UCSD-AML1 (cell line): ENCODE data around the gene ZCCHC24.

ENCODE experiments used
- DNase-seq: peaks from one replicate; lab custom pipeline; 2025; ENCODE audit not compliant: unreplicated experiment; lab: John Stamatoyannopoulos, UW

Gene ZCCHC24

DNA sequence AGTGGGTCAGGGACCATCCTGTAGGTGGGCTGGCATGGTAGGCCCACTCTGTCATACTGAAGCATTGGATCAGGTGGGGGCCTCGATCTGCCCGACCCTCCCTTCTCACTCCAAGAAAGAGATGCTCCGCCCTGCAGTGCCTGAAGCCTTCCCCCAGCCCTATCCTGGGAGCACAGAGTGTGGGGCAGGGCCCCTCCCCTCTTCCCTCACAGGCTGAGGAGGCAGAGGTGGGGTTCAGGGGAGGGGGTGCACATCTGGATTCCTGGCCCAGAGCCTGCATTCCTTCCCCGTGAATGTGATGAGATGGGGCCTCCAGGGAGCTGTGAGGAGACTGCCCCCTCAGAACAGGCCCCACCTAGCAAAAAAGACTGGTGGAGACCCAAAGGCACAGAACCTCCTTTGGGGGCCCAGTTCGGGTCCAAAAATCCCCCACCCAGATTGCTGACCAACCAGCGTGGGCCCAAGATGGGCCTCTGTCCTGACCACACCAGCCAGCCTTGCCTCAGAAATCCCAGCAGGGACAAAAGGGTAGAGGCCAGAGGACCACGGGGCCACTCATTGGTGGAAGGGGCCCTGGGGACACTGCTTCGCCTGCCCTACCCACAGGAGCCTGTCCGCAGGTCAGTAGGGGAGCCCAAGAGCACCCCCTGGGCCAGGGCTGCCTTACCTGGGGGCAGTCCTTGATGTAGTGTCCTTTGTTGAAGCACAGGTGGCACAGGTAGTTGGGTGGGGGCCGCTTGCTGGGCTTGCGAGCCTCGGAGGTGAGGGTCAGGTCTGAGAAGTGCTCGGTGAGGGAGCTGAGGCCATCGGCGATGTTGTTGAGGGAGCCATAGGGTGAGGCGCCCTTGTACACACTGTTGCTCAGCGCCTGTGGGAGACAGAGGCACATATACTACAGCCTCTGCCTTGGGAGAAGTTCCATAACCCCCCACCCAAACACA, 13.3 kb downstream of the ZCCHC24 start:
- DNase-seq, result no peak

DNA sequence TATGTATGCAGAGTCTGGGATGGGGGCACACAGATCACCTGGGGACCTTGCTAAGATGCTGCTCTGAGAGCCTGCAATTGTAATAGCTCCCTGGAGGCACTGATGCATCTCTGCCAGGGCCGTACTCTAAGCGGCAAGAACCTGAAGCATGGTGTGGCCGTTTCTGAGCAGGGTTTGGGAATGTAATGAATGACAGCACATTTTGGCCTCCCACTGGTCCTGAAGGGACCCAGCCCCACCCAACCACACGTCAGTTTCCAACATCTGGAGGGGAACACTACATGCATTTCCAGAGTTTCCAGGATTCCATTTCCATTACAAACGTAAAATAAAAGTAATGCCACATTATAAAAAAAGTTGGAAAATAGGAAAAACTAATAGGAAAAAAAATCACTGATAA, 14.0 kb downstream of the ZCCHC24 start:
- DNase-seq, result no peak

DNA sequence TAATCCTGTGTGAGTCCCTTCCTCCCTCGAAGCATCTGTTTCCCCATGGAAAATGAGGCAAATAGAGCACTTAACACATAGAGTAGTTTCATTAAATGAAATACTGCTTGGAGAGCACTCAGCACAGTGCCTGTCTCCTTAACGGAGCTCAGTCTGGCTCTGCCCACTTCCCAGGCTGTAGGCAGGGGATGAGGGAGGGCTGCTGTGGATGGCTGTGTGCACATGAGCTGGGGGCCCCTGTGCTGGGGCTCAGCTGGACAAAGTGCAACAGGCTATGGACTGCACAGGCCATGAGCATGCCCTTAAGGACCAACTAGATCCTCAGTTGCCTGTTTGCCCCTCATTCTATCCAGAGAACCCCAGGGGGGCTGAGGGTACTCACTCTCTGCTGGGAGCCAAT, 14.5 kb downstream of the ZCCHC24 start:
- no peak for DNase-seq

DNA sequence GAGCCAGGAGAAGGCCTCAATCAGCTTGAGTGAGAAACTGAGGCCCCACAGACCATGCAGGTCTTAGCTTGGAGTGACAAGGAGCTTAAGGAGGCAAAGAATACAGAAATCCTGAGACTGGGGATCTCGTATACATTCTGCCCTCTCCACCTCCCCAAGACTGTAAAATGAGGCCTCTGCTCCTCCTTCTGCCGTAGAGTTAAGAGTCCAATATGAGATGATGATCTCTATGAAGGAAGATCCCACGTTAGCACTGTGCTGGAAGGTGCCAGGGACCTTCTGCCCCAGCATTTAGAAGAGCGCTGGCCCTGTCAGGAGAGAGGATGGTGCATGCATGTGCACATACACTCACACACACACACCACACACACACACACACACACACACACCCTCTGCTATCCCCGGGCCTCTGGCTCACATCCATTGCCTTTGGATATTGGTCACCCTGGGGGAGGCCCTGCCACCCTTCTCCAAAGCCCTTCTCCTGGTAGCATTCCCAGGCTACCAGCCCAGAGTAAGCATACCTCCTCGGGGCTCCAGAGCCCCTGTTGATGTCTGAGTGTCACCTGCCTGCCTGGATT, 15.0 kb downstream of the ZCCHC24 start:
- no peak for DNase-seq

DNA sequence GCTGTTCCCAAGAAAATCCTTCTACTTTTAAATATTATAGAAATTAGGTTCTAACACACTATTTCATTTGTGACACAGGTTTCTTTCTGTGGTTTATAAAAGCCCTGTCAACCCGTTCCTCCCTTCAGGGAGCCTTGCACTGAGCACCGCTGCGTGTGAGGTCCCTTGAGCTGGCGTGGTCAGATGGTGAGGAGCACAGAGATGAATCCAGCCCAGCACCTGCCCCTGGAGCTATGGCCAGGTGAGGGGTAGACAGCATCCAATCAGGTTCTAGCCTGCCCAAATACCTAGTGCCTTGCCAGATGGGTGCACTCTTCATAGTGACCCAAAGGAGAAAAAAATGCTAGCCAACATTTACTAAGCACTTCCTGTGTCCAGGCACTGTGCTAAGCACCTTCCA, 15.7 kb downstream of the ZCCHC24 start:
- no peak for DNase-seq

DNA sequence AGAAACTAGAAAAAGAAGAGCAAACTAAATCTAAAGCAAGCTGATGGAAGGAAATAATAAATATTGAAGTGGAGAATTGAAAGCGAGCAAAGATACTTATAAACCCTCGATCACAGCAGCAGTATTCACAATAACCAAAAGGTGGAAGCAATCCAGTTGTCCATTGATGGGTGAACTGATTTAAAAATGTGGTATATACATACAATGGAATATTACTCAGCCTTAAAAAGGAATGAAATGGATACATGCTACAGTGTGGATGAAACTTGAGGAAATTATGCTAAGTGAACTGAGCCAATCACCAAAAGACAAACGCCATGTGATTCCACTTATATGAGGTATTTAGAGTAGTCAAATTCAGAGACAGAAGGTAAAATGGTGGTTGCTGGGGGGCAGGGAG, 17.5 kb downstream of the ZCCHC24 start:
- DNase-seq, result no peak

DNA sequence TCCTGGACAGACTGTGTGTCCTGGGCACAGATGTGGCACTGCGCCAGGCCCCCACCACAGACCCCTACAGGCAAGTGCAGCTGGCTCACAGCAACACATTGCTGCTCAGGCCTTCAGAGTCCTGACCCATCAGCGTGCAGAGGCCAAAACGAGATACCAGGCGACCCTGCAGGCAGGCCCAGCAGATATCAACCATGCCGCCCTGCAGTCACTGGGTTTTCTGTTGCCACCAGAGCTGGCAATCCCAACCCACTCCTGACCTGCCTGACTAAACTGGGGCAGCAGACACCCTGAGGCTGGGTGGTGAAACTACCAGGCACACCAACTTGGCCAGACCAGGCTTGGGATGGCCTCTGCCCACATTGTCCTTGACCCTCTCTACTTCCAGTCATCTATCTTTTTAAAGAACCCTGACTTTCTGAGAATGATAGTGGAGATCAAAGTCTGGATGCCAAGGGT, 20.3 kb downstream of the ZCCHC24 start:
- DNase-seq, result no peak

DNA sequence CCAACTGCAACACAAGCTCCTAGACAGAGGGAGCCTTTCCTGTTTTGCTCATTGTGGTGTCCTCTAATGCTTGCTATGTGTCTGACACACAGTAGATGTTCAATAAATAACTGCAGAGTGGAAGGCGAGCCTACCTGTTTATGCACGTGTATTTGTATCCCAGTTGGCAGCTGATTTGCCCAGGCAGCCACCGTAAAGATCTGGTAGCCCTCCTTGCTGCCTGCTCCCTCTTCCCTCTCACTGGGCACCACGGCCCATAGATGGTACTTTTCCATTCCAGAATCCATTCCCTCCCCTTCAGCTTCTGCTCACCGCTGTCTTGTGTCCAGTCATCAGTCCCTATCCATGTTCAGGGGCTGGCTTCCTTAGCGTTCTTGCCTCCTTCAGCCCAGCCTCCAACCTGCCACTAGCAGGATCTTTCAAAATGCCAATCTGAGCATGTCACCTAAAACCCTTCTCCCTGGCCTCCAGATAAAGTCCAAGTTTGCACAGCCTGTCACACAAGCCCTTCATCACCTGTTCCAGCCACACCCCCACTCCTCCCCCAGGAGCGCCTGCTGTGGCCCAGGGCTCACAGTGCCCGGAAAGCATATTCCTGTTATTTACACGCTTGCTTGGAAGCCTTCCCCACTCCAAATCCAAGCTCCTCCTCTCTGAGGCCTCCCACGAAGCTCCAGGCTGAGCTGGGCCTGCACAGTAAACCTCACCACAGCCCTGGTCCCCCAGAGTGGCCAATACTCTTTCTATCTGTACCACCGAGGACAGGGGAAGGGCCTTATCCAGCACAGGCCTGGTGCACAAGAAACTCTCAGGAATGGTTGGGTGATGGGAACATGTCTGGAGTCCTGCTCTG, 21.0 kb downstream of the ZCCHC24 start:
- DNase-seq, result no peak

DNA sequence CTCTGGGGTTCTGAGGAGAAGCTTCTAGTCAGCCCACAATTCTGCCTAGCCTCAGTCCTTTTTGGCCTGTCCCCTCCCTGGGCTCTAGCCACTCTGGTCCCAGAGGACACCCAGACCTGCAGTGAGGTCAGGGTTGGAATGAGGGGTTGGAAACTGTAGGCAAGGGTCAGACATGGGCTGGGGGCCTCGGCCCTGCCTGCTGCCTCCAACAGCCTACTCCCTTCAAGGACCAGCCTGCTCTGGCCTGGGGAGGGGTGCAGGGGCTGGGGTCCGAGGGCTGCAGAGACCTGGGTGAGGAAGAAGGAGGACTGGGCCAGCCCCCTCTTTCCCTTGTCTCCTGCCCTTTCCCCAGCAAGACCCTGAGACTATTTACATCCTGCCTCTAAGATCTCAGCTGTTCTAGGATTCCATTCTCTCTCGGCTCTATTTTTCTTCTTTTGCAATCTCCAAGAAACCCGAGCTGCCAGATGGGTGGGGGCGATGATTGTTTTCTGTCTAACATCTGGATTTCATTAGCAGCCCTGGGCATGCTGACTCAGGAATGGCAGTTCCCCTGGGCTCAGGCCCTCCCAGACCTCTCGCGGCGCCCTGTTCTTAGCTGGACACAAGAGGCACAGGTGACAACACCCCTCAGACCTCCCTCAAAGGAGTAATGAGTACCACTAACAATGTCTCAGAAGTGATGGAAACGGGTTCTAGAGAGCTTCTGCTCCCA, 23.1 kb downstream of the ZCCHC24 start:
- DNase-seq, result no peak

DNA sequence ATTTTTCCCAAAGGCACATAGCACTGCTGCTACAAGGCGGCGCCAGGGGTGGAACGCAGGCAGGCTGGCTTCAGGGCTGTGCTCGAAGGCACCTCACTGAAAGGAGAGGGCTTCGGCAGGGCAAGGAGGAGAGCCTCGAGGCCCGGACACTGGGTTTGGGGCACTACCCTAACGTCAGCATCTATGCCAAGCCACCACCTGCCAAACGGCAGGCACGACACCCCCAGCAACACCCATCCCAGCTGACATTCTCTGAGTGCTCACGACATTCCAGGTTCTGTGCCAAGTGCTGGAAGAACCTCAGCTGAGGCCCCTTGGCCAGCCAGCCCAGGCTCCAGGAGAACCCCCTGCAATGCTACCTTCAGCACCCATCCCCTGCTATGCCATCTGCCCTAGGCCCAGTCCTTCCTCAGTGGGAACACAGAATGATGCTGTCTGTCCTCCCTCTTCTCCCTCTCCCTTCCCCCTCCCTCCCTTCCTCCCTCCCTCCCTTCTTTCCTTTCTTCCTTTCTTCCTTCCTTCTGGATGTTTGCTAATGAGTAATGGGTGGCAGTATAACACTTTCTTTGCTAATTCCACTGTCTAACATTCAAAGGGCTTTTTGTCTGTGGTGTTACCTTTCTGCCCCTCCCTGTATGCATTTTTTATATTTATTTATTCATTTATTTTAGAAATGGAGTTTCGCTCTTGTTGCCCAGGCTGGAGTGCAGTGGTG, 24.3 kb downstream of the ZCCHC24 start:
- DNase-seq, result no peak

DNA sequence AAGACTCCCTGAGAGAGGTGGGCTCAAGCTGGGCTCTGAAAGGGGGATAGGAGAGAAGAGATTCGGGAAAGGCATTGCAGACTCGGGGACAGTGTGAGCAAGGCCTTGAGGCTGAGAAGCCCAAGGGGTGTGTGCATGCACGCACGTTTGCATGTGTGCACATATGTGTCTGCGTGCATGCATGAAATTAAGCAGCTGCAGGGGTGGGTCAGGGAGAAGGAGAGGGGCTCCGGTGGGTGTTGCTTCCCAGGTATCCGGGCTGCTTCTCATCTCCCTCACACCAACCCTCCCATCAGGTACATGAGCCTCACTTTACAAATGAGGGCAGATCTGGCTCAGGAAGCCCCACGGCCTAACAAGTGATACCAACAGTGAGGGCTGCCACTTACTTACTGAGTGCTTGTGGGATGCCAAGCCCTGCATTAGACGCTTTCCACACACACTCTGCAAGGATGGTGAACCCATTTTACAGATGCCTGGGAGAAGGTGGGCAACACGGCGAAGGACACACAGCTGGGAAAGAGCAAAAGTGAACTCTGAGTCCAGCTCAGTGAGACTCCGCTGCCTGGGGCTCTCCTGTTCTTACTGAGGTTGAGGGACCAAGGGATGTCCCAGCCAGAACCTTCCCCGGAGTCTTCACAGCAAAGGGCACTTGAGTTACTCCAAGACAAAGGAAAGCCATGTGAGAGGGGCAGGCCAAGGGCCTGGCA, 26.4 kb downstream of the ZCCHC24 start:
- no peak for DNase-seq

DNA sequence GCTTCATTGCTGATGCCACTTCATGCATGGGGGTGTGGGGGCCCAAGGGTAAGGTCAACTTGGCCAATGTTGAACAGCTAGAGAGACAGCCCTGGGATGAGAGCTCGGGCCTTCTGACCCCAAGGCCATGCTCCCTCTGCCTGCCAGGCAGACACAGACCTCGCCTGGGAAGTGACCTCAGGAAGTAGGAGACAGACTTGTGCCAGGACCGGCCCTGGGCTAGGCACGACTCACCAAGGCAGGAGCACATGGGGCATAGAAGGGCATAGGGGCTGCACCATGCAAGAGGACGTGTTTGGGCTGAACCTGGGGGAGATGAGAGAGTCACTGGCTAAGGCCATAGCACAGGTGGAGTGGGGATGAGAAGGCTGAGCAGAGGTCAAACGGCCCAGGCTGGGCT, 27.1 kb downstream of the ZCCHC24 start:
- no peak for DNase-seq

DNA sequence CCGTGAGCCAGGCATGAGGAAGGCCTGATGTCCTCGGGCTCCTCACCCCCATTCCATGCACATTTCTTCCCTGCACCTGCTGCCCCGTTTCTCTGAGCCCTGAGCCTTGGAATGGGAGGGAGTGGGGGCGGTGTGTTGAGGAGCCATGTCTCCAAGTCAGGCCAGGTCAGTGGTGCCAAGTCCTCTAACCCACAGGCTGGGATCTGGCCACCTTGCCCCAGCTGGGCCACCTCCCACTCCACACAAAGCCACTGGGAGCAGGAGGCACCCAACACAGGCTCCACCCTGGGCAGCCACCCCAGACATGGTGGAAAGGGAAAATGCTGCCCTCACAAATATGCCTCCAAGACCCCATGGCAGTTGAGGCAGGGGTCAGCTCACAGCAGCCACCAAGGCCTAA, 27.7 kb downstream of the ZCCHC24 start:
- no peak for DNase-seq

DNA sequence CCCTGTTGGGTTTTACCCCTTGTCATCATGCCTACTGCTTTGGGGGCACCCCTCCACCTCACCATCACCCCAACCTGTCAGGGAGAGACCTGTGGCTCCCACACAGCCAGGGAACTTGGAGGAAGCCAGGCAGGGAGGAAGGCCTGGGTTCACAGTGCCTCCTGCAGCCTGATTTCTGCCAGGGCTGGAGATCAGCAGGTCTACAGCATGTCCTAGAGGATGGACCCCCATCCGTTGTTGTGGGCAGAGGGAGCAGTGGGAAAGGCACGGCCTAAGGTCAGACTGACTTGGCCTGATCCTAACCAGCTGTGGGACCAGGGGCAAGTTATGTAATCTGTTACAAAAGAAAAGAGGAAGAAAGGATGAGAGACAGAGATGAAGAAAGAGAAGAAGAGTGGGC, 28.2 kb downstream of the ZCCHC24 start:
- DNase-seq, result no peak

DNA sequence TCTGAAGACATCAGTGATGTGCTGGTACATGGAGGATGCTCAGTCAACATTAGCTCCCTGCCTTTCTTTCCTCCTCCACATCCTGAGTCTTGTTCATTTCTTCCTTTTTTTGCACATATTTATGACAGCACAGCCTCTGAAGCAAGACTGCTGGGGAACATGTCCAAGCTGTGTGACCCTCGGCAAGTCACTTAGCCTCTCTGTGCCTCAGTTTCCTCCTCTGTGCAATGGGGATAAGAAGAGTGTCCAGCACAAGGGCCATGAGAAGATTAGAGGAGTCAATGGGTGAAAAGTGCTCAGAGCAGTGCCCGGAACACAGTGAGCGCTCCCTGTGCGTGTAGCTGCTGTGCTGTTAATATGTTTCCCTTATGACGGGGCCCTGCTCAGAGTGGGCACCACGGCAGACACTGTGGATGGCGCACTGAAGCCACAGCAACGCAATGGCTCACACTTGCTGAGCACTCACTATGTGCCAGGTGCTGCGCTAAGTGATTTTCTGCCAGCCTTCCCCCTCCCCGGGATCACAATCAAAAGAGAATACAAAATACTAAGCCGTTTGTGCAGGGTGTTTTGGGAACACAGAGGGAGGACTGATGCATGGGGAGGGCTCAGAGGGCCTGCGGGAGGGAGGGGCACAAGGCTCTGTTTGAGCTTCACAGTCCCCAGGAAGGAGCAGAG, 28.7 kb downstream of the ZCCHC24 start:
- DNase-seq, result no peak

DNA sequence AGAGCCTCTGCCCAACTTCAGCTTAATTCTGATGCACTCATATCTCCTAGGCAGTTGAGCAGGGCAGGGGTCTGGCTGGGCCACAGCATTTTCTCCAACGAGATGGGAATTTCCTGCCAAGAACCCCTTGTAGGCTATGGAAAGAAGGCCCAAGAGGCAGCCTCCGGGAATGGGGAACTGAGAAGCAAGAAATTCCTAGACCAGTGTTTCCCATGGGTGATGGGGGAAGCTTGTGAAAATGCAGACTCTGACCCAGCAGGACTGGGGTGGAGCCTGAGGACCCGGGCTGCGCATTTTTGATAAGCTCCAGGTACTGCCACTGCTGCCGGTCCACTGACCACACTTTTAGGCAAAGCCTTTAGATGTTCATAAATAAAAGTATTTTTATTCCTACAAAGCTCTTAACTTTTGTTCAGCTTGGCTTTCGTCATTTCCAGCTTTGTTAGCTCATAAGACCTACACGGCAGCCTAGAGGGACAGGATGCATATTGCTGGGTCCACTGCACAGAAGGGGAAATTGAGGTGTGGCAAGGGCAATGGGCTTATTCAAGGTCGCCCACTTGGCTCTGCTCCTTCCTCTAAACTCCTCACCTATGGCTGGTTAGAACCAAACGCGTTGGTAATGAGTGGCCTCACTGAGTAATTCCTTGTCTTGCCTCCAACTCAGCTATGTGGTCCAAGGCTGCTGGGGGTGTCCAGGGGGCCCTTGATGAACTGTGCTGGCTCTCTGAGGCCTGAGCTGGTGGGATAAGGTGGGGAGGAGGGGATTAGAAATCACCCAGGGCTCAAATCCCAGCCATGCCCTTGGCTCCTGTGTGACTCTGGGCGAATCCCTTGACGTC, 29.5 kb downstream of the ZCCHC24 start:
- DNase-seq, result no peak

DNA sequence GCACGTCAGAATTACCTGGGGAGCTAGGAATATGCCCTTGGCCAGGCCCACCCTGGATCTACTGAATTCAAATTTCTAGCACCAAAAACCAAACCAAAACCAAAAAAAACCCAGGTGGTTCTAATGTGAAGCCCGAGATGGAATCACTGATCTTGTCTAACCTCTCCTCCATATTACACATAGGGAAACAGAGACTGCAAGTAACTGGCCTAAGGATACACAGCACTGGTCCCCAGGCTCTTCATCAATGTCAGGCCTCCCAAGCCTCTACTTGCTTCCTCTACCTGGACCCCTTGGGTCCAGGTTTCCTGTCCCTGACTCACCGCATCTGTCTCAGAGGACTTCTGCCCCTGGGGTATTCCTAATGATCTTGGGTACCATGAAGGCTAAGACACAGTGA, 30.7 kb downstream of the ZCCHC24 start:
- no peak for DNase-seq

DNA sequence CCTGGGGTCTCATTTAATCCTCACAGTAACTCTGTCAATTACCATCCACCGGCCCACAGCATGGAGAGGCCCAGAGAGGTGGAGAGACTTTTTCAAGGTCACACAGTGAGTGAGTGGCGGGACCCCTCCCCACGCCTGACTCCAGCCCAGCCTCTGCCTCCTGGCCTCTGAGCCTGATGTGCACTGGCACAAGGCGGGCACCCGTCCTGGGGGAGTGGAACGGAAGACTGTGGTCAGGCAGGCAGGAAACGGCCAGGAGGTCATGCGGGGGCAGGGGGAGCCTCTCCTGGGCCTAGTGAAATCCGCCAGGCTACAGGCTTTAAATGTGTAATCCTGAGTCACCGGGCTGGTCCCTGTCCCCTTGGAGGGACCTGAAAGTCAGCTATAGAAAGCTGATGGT, 32.2 kb downstream of the ZCCHC24 start:
- peak; percentile 82 for DNase-seq
